ENCODE data around the gene ZC3H12A.

ZC3H12A gene

DNA sequence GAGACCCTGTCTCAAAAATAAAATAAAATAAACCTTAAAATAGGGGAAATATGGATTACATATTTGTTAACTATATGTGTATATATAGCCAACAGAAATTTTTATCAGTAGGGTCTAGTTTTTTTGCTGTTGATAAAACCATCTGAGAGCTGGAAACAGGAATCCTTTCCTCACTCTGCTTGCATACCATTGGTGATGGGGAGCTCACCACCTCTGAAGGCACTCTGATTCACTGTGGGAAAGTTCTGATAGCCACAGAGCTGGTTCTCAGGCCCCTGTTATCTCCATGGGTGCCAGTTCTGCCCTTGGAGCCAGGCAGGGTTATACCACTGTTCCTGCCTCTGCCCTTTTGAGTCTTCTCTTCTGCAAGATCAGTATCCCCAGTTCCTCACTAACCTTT is 17.8 kb upstream of the ZC3H12A start:
- DNase-seq, result no peak

DNA sequence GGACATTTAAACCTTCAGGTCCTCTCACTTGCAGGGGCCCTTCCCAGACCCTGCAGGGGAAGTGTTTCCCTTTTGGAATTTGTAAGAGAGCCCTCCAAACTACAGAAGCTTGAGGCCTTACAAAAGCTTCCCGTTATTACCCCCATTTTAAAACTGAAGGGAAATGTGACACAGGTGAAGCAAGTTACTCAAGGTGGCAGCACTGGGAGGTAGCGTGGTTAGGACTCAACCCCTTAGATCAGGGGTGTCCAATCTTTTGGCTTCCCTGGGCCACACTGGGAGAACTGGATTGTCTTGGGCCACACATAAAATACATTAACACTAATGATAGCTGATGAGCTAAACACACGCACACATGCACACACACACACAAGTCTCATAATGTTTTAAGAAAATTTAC is 15.8 kb upstream of the ZC3H12A start:
- no peak for DNase-seq

DNA sequence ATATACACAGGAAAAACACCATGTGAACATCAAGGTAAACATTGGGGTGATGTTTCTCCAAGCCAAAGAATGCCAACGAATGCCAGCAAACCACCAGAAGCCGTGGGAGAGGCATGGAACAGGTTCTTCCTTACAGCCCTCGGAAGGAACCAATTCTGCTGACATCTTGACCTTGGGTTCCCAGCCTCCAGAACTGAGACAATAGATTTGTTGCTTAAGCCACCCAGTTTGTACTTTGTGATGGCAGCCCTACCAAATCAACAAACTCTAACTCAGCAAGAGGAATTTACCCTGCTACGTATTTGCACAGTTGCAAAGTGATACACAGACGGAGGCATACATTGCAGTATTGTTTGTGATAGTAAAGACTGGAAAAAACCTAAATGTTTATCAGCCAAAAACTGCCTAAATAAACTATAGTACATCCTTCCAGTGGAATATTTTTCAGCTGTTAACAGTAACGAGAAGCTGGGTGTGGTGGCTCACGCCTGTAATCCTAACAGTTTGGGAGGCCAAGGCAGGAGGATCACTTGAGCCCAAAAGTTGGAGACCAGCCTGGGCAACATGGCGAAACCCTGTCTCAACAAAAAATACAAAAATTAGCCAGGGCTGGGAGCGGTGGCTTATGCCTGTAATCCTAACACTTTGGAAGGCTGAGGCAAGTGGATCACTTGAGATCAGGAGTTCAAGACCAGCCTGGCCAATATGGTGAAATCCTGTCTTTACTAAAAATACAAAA is 12.5 kb upstream of the ZC3H12A start:
- no peak for DNase-seq

DNA sequence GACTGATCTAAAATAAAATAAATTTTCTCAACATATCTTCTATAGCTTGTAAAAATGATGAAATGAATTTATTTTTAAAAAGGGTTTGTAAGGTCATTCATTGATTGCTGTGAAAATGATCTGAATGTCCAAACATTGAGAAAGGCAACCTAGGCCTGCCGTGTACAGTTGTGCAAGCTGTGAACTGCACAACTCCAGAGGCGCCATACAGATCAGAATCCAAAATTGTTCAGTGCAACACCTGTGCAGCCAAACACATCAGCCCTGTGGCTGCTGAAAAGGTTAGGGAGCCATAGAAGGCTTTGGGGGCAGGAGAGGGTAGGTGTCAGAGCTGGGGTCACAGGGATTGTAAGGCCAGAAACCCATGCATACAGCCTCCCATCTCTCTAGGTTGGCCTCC is 9.9 kb upstream of the ZC3H12A start:
- no peak for DNase-seq

DNA sequence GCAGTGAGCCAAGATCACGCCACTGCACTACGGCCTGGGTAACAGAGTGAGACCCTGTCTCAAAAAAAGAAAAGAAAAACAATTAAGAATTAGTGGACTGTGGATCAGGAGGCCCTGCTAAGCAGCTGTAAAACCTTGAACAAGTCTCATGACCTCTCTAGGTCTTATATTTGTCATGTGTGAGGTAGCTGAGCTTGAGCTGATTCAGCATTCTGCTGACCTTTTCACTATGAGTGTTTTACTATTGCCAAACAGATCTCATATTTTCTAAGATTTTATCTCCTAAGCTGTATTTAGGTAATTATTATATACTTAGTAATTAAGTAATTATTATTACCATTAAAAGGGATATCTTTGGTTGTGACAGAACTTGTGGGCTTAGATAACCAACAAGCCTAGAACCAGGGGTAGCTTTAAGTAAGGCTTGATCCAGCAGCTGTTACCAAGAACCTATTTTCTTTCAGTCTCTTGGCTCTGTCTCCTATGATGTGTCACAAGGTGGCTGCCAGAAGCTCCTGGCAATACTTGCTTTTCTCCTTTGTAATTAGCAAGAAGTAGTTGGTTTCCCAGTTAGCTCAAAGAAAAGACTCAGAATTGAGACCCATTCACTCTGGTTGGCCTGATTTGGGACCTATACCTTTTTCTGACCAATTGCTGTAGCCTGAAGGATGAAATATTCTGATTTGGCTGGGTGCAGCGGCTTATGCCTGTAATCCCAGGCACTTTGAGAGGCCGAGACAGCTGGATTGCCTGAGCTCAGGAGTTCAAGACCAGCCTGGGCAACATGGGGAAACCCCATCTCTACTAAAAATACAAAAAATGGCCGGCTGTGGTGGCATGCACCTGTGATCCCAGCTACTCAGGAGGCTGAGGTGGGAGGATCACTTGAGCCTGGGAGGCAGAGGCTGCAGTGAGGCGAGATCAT is 8.5 kb upstream of the ZC3H12A start:
- no peak for DNase-seq

DNA sequence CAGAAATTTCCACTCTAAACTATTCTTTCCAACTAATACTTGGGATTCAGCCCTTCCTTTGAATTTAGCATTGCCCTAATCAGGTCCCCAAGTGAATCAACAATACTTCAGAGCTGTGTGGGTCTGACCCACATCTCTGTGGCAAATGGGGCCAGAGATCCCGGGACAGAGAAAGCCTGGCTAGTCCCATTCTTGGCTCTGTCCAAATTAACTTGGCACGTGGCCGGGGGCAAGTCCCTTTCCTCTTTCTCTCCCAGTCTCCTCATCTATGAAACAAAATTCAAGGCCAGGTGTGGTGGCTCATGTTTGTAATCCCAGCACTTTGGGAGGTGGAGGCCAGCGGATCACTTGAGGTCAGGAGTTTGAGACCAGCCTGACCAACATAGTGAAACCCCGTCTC is 6.3 kb upstream of the ZC3H12A start:
- DNase-seq, result no peak

DNA sequence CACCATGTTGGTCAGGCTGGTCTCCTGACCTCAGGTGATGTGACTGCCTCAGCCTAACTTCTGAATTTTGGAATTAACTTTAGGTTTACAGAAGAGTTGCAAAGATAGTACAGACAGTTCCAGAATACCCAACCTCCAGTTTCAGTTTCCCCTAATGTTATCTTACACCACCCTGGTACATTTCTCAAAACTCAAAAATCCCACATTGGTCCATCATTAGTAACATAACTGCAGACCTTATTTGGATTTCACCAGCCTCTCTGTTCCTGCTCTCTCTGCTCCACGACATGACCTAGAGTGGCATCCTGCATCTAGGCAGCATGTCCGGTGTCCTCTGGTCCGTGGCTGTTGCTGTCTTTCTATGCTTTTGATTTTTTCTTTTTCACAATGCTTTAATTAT is 5.0 kb upstream of the ZC3H12A start:
- DNase-seq, result no peak

DNA sequence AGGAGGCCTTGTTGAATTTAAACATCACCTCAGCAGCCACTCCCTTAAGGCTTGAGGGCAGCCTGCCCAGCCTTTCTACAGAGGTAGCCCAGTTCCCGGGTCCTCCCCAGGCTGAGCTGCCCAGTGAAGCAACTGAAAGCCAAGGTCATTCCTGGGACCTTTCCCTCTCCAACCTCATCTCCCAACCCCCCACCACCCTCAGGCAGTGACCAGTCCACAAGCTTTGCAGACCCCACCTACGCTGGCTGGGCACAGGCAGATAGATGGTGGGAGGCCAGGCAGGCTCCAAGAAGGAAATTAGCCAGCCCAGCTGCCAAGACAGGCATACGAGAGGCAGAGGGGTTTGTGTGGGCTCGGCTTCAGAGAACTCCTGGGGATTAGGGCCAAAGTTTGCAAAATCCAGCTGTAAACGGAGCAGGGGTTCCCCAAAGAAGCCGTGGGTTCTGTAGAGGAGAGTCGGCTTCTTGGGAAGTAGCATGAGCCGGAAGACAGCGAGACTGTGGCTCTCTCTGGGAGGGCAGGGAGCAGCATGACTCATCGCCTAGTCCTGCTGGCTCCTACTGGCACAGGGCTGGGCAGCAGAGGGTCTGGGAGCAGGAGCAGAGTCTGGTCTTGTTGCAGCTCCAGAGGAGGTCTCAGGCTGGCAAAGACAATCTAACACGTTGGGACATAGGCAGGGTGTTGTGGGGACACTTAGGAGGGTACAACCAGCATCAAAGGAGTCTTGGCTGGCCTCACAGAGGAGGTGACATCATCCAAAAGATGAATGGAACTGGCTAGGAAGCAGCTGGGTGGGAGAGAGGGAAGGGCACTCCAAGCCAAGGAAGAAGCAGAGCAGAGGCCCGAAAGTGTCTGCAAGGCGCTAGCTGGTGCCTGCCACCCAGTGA is 2.8 kb upstream of the ZC3H12A start:
- no peak for DNase-seq

DNA sequence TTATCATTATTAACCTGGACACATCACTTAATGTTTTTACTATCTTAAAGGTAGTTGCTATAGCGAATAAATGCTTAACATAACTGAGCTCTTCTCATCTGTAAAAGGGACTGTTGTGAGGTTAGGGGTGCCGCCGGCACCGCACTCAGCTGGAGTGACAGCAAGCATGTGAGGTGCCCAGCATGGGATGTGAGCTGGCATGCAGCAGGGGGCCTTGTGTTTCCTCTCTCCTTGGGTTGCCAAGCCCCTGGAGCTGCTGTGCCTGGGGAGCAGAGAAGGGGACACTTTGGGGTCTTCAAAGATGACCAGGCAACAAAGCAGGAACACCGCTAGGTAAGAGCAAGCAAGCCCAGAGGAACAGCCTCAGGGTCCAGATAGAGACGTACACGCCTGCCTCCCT is 2.1 kb upstream of the ZC3H12A start:
- DNase-seq, result no peak

DNA sequence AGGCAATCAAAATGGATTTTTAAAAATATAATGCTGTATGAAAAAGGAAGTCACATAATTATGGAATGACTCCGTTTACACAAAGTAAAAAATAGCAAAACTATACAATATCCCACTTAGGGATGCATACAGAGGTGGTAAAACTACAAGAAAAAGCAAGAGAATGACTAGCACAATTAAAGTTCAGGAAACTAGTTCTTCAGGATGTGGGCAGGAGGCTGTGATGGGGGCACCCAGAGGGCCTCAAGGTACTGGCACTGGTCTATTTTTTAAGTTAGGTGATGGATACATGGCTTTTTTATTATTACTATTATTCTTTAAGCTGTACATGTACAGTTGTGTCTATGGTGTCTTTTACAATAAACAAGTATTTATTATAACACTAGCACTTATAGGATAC is 1.4 kb upstream of the ZC3H12A start:
- no peak for DNase-seq

DNA sequence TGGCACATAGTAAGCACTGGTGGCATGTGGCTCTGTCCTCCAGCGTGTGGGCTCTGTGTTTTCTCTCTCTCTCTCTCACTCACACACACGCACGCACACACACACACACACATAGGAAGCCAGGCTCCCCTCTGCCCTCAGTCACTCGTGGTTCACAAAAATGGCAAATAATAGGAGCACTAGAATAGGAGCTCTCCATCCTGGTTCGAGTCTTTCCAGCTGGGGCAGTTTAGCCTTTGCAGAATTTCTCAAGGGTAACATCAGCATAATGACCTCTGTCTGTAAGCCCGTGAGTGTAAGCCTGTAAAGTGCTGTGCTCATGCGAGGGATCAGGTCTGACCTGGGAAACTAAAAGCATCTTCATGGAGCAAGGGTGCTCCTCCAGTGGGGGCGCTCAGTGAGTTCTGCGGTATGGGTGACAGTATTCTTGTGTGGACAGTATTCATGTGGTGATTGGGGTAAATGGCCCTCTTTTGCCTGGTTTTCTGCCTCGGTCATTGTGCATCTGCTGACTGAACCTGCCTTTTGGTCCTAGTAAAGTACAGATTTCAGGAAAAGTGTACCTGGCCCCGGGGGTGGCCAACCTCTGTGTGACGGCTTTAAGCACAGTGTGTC is 842 bp upstream of the ZC3H12A start:
- DNase-seq, result peak; percentile 17

DNA sequence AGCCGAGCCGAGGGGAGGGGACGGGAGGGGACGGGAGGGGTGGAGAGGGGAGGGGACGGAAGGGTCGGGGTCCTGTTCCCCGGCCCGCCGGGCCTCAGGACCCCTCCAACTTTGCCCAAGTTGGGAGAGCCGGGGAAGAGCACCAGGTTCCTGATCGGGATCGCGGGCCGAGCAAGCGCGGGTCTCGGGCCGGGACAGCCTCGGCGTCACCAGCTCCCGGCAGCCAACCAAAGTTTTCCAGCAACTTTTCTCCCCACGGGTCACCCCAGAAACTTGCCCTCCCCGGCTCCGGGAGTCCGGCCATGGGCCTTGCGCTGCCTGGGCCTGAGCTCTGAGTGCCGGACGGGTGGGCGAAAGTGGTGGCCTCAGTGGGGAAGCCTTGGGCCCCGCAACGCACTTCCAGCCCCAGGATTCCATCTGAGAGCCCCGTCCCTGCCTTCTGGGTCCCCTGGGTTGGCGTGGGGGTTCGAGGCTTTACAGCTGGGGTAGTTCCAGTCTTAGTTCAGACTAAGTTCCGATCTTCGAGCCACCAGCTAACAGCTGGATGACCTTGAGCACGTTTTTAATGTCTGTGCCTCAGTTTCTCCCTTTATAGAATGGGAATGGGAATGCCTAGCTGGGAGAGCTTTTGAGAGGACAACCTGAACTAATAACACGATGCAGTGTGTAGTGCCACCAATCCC is 458 bp downstream of the ZC3H12A start:
- peak; percentile 7 for DNase-seq

DNA sequence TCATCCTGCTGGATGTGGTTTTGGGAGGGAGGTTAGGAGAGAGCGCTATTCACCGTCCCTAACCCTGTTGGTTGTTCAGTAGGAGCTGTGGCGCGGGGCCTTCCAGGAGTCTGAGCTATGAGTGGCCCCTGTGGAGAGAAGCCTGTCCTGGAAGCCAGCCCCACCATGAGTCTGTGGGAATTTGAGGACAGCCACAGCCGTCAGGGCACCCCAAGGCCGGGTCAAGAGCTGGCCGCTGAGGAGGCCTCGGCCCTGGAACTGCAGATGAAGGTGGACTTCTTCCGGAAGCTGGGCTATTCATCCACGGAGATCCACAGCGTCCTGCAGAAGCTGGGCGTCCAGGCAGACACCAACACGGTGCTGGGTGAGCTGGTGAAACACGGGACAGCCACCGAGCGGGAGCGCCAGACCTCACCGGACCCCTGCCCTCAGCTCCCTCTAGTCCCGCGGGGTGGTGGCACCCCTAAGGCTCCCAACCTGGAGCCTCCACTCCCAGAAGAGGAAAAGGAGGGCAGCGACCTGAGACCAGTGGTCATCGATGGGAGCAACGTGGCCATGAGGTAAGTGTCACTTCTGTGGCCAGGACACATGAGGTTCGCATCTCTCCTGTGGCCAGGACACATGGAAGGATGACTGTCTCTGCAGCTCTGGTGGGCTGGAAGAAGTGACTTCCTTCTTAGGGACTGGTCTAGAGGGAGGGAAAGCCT is 1.2 kb downstream of the ZC3H12A start:
- no peak for DNase-seq

DNA sequence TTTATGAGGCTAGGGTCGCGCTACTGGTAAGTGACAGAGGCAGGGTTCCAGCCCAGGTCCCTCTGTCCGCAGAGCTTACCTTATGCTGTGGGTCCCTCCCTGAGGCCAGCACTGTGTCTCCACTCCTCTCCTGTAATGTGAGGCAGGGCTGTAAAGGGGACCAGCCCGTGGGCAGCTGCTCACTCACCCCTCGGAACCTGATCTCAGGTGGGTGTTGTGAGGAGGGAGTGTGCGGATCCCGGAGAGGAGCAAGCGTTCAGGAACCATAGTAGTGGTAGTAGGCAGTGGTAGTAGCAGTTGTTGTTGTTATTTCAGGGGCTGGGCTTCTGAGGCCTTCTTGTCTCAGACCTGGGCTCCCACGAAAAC is 1.7 kb downstream of the ZC3H12A start:
- DNase-seq, result no peak

DNA sequence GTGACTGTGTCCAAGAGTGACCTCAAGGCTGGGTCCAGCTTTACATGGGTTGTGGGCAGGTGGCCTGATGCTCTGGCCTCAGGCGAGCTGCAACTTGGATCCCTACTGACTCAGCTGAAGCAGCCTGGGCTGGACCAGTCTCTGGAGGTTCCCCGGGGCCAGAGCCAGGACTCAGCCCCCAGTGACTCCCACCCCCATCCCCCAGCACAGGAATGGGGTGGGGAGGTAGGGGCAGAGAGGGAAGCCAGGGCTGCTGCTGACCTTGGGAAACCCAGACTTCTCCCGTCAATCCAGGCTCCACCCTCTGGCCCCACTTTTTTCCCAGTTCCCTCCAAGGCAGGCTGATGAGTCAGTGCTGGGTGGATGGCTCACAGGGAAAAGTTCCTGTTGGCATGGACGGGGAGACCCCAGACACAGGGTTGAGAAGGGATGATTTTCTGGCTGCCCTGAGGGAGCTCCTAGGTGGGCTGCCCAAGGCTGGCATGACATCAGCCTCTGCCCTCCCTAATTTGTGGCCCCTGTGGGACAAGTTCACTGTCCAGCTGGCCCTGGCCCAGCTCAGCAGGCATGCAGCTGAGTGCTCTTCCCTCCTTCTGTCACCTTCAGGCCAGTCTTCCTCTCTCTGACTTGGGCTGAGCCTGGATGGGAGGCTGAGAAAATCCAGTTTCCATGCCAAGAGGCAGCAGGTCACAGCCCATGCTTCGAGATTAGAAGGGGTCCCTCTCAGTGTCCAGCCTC is 2.2 kb downstream of the ZC3H12A start:
- no peak for DNase-seq

DNA sequence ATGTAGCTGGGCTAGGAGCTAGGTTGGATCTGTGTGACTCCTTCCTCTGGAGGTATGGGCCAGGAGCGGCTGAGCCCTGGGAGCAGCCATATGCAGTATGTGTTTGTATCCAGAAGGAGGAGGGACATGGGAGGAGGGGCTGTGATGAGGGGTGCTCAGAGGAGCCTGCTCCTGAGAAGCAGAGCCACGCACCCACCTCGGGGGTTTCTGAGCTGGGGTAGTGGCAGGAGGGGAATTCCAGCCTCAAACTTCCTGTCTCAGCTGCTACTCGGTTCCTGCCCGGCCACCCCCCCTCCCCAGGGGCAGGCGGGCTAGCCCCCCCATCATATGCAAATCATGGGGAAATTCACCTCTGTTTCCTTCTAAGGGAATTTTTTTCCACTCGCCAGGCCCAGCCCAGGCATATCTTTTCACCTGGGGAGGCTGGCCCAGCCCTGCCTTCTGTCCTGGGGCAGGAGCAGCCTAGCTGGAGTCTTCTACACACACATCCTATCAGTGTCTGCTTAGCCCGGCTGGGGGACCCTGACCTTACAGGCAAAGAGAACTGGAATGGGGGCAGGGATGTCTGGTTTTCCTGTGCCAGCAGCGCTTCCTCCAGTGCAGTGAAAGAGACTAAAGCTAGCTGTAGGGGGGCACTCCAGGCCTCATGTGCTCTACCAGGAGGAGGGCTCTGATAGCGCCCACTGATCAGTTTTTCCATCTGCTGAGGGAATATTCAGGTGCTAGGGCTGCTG is 3.0 kb downstream of the ZC3H12A start:
- DNase-seq, result peak; percentile 87

DNA sequence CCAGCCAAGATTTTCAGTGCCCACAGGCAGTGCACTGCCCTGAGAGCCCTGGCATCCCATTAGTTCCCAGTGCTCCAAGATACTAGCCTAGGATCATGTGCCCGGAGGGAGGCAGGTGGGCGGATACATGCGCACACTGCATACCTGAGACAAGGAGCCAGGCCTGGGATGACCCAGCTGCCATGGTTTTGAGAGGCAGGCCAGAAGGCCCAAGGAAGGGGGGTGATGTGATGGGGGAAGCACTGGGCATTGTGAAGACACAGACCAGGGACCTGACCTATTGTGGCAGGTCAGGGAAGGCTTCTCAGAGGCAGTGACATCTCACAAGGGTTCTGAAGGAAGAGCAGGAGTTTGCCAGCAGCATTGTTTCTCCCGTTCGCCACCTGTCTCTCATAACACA is 3.6 kb downstream of the ZC3H12A start:
- peak; percentile 13 for DNase-seq

DNA sequence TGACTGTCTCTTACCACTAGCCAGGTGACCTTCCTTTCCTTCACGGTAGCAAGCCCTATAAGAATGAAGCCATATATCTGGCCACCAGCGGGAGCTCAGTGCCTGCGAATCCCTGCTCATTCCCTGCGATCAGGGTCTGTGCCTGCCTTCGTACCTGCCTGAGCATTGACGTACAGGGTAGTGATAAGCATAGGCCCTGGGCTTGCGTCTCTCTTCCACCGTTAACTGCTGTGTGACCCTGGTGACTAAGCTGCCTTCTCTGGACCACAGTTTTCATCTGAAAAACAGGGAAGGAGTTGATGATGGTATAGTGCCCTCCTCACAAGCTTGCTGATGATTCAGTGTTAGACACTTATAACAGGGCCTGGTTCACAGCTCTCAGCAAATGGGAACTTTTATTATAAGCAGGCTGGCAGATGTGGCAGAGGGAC is 4.1 kb downstream of the ZC3H12A start:
- DNase-seq, result peak; percentile 57

DNA sequence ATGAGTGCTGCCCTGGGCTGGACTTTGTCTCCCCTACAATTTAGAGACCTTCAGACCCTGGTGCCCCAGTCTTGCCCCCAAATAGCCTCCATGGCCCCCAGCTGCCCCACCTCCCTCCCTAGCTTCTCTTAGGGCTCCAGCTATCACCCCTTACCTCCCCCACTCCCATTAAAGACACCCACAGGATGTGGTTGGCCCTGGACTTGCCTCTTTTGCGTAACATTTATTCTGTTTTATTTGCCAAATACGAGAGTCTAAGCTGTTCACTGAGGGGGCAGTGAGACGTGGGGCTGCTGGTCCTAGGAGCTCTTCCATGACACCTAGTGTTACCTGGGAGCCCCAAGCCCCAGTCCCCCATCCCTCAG is 4.5 kb downstream of the ZC3H12A start:
- DNase-seq, result peak; percentile 43
